ENCODE measurements around the gene TRPM5.

TRPM5 gene

DNA sequence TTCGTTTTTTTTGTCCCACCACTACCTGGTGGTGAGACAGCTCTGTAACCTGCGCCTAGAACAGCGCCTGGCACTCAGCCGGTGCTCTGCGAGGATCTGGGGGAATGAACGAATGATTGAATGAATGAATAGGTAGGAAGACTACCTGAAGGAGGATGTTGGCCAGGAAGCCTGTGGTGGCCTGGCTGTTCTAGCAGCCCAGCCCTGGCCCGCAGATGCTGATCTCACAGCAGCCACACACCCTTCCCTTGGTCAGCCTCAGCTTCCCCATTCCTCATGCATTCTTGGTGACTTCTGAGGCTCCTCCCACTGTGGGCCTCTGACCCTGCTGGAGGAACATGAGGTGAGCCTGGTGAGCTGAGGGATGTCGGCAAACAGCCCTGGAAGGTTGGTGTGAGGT lies 3.7 kb downstream of the TRPM5 start:
- no peak overlapping the region for H3K9ac ChIP-seq (ENCODE audit: low read length)
- no peaks in the 10 kb centered on the region for H3K27me3 ChIP-seq (ENCODE audit: low read length)
- no peaks in the 10 kb centered on the region for H3K79me2 ChIP-seq (ENCODE audit: insufficient read depth, low read length)
- 0 out of 2 replicates have a peak, but pooled peaks cover 3% of the 10 kb centered on the region for H3F3A ChIP-seq (ENCODE audit: insufficient read depth)
- H3K36me3 ChIP-seq (ENCODE audit: low read length): no peaks in the 10 kb centered on the region
- no peak overlapping the region for H3K27ac ChIP-seq (ENCODE audit: low read depth, low read length)
- no peak overlapping the region for H3K4me2 ChIP-seq (ENCODE audit: low read depth, low read length, poor library complexity, severe bottlenecking)
- no peaks in the 10 kb centered on the region for H4K20me1 ChIP-seq (ENCODE audit: low read depth, low read length)
- no peaks in the 10 kb centered on the region for H3K9me3 ChIP-seq (ENCODE audit: insufficient read depth, low read length)
- H3K9me2 ChIP-seq (replicated peaks; ENCODE audit: insufficient read depth, low read length): no peaks in the 10 kb centered on the region
- TF ChIP-seq EZH2phosphoT487 (conservative IDR thresholded peaks at IDR 0.05; ENCODE audit: low read length): no peak
- TF ChIP-seq, protein P1, sequence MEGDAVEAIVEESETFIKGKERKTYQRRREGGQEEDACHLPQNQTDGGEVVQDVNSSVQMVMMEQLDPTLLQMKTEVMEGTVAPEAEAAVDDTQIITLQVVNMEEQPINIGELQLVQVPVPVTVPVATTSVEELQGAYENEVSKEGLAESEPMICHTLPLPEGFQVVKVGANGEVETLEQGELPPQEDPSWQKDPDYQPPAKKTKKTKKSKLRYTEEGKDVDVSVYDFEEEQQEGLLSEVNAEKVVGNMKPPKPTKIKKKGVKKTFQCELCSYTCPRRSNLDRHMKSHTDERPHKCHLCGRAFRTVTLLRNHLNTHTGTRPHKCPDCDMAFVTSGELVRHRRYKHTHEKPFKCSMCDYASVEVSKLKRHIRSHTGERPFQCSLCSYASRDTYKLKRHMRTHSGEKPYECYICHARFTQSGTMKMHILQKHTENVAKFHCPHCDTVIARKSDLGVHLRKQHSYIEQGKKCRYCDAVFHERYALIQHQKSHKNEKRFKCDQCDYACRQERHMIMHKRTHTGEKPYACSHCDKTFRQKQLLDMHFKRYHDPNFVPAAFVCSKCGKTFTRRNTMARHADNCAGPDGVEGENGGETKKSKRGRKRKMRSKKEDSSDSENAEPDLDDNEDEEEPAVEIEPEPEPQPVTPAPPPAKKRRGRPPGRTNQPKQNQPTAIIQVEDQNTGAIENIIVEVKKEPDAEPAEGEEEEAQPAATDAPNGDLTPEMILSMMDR (IDR thresholded peaks at IDR 0.05; ENCODE audit: insufficient read depth, low read length, poor library complexity, severe bottlenecking): no peak
- H2AFZ ChIP-seq (ENCODE audit: low read depth, low read length, severe bottlenecking): no peak overlapping the region
- H3K4me3 ChIP-seq (ENCODE audit: insufficient read depth, low read length, poor library complexity, severe bottlenecking): no peak overlapping the region

DNA sequence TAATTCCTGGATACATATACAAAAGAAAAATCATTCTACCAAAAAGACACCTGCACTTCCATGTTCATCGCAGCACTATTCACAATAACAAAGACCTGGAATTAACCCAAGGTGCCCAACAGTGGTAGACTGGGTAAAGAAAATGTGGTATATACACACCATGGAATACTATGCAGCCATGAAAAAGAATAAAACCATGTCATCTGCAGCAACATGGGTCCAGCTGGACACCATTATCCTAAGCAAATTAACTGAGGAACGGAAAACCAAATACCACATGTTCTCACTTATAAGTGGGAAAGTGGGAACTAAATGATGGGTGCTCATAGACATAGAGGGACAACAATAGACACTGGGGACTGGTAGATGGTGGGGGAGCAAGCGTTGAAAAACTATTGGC lies 4.5 kb downstream of the TRPM5 start:
- no peak overlapping the region for H3K4me3 ChIP-seq (ENCODE audit: insufficient read depth, low read length, poor library complexity, severe bottlenecking)
- H3K4me2 ChIP-seq (ENCODE audit: low read depth, low read length, poor library complexity, severe bottlenecking): no peak overlapping the region
- H3K9me3 ChIP-seq (ENCODE audit: insufficient read depth, low read length): no peaks in the 10 kb centered on the region
- H3F3A ChIP-seq (ENCODE audit: insufficient read depth): 0 out of 2 replicates have a peak, but pooled peaks cover 3% of the 10 kb centered on the region
- H3K27ac ChIP-seq (ENCODE audit: low read depth, low read length): no peak overlapping the region
- no peaks in the 10 kb centered on the region for H4K20me1 ChIP-seq (ENCODE audit: low read depth, low read length)
- no peak for TF ChIP-seq EZH2phosphoT487 (conservative IDR thresholded peaks at IDR 0.05; ENCODE audit: low read length)
- TF ChIP-seq, protein P1 (IDR thresholded peaks at IDR 0.05; ENCODE audit: insufficient read depth, low read length, poor library complexity, severe bottlenecking): no peak
- H3K79me2 ChIP-seq (ENCODE audit: insufficient read depth, low read length): no peaks in the 10 kb centered on the region
- H2AFZ ChIP-seq (ENCODE audit: low read depth, low read length, severe bottlenecking): no peak overlapping the region
- H3K9me2 ChIP-seq (replicated peaks; ENCODE audit: insufficient read depth, low read length): no peaks in the 10 kb centered on the region
- H3K9ac ChIP-seq (ENCODE audit: low read length): no peak overlapping the region
- no peaks in the 10 kb centered on the region for H3K36me3 ChIP-seq (ENCODE audit: low read length)
- no peaks in the 10 kb centered on the region for H3K27me3 ChIP-seq (ENCODE audit: low read length)

DNA sequence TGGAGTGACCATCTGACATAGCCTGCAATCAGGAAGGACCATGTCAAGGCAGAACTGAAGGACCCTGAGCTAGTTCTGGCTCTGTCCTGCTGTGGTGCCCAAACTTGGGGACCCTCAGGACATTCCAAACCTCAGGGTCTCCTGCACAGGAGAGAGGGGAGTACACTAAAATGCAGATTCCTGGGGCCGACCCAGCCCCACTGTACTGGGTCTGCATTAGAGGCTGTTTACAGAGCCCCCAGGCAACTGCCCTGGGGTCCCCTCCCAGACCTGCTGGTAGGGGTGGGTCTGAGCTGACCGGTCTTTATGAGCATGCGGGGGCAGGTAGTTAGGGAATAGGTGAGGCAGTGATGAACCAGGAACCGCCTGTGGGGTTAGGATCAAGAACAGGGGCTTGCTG lies 6.8 kb downstream of the TRPM5 start:
- H3K4me3 ChIP-seq (ENCODE audit: insufficient read depth, low read length, poor library complexity, severe bottlenecking): no peak overlapping the region
- 0 out of 2 replicates have a peak, but pooled peaks cover 3% of the 10 kb centered on the region for H3F3A ChIP-seq (ENCODE audit: insufficient read depth)
- no peak overlapping the region for H3K9ac ChIP-seq (ENCODE audit: low read length)
- H3K36me3 ChIP-seq (ENCODE audit: low read length): no peaks in the 10 kb centered on the region
- no peaks in the 10 kb centered on the region for H3K9me3 ChIP-seq (ENCODE audit: insufficient read depth, low read length)
- H3K4me2 ChIP-seq (ENCODE audit: low read depth, low read length, poor library complexity, severe bottlenecking): no peak overlapping the region
- TF ChIP-seq, protein P1 (IDR thresholded peaks at IDR 0.05; ENCODE audit: insufficient read depth, low read length, poor library complexity, severe bottlenecking): no peak
- no peak for TF ChIP-seq EZH2phosphoT487 (conservative IDR thresholded peaks at IDR 0.05; ENCODE audit: low read length)
- no peak overlapping the region for H3K27ac ChIP-seq (ENCODE audit: low read depth, low read length)
- H3K9me2 ChIP-seq (replicated peaks; ENCODE audit: insufficient read depth, low read length): no peaks in the 10 kb centered on the region
- H3K79me2 ChIP-seq (ENCODE audit: insufficient read depth, low read length): no peaks in the 10 kb centered on the region
- no peaks in the 10 kb centered on the region for H4K20me1 ChIP-seq (ENCODE audit: low read depth, low read length)
- no peak overlapping the region for H2AFZ ChIP-seq (ENCODE audit: low read depth, low read length, severe bottlenecking)
- no peaks in the 10 kb centered on the region for H3K27me3 ChIP-seq (ENCODE audit: low read length)

All from SU-DHL-6 (cell line).